A673 (cell line): ENCODE measurements around the gene ARHGEF7. TPM values are rescaled to one million over a fixed set of nuclear protein-coding genes. Genes with fewer than 3 reads are reported as not detected.
A peak's percentile ranks its signal among the peaks of the same experiment; 100 is the strongest.
"Not testable (repeated sequence)": the region's sequence is repeated elsewhere in the genome, so short reads cannot be mapped to it uniquely, and the experiment has no call there.

Source experiments
- BruUV-seq: library from RNA; stranded (reverse); fragments of 400-500 nt; replicated peaks from 2 replicates; lab custom pipeline; 2021; lab: Mats Ljungman, UMichigan
- CTCF ChIA-PET: fragments of 300-600 bp; sonication (Branson Sonifier 250); formaldehyde crosslinking; loops from one replicate; lab custom pipeline; 2022; ENCODE audit warnings: antibody characterized with exemption; lab: Charles Lee
- POLR2A ChIA-PET: fragments of 300-600 bp; sonication (Branson Sonifier 250); formaldehyde crosslinking; loops from one replicate; lab custom pipeline; 2022; ENCODE audit warnings: antibody characterized with exemption; ENCODE audit not compliant: low non-redundant PET; lab: Charles Lee
- DNase-seq: peaks from one replicate; pipeline ENCODE4 v3.0.0-alpha.2; 2015; ENCODE audit warnings: low spot score
- H3K27ac ChIP-seq: fragments of 200-600 bp; sonication (generic); 2 replicates; pipeline ENCODE4 v1.5.1; 2016; ENCODE audit warnings: mixed run types, low read depth, mild to moderate bottlenecking, mixed read lengths, antibody characterized with exemption, low read length; ENCODE audit not compliant: poor library complexity, severe bottlenecking
- H3K27me3 ChIP-seq: fragments of 200-600 bp; sonication (generic); replicated peaks from 2 replicates; pipeline ENCODE4 v1.6.1; 2017; ENCODE audit warnings: mixed run types, low read depth, mild to moderate bottlenecking, mixed read lengths, antibody characterized with exemption, low read length; ENCODE audit not compliant: insufficient read depth, poor library complexity
- H3K36me3 ChIP-seq: fragments of 200-600 bp; sonication (generic); 2 replicates; pipeline ENCODE4 v1.6.1; 2016; ENCODE audit warnings: mixed run types, mild to moderate bottlenecking, mixed read lengths, antibody characterized with exemption, low read length; ENCODE audit not compliant: insufficient read depth, poor library complexity, severe bottlenecking
- H3K4me1 ChIP-seq: fragments of 200-600 bp; sonication (generic); 2 replicates; pipeline ENCODE4 v1.6.1; 2017; ENCODE audit warnings: mixed run types, mild to moderate bottlenecking, mixed read lengths, antibody characterized with exemption, low read length; ENCODE audit not compliant: insufficient read depth, poor library complexity, severe bottlenecking
- H3K4me3 ChIP-seq: fragments of 200-600 bp; sonication (generic); 2 replicates; pipeline ENCODE4 v1.5.1; 2016; ENCODE audit warnings: low read depth, mixed run types, mild to moderate bottlenecking, mixed read lengths, low read length; ENCODE audit not compliant: poor library complexity, severe bottlenecking
- H3K9me3 ChIP-seq: fragments of 200-600 bp; sonication (generic); 2 replicates; pipeline ENCODE4 v1.6.1; 2016; ENCODE audit warnings: mixed run types, low read depth, mild to moderate bottlenecking, mixed read lengths, antibody characterized with exemption, low read length; ENCODE audit not compliant: poor library complexity, severe bottlenecking
- EZH2 ChIP-seq: fragments of 200-600 bp; sonication (generic); IDR thresholded peaks from 2 replicates; pipeline ENCODE4 v1.6.1; 2017; ENCODE audit warnings: borderline replicate concordance, low read depth, mild to moderate bottlenecking, mixed read lengths, antibody characterized with exemption, low read length; ENCODE audit not compliant: poor library complexity, severe bottlenecking
- intact Hi-C: fragments of 100-400 bp; cut with micrococcal nuclease; formaldehyde crosslinking; loops from one replicate; pipeline ENCODE4 v1.10.0; 2022; ENCODE audit not compliant: unreplicated experiment
- total RNA-seq: library from RNA; stranded (reverse); gene quantifications from 2 replicates; pipeline ENCODE4 v1.2.3, GENCODE V29; 2021
- TF ChIP-seq, protein P1 (sequence below): fragments of 300-800, 200-600 bp; sonication (generic); conservative IDR thresholded peaks from 2 replicates; pipeline ENCODE4 v1.5.1; 2017; ENCODE audit warnings: low read depth, mild to moderate bottlenecking, antibody characterized with exemption, low read length, moderate library complexity, mixed read lengths

Gene ARHGEF7
- total RNA-seq, 1 experiment from 2014 or later, result 39.9 TPM

DNA sequence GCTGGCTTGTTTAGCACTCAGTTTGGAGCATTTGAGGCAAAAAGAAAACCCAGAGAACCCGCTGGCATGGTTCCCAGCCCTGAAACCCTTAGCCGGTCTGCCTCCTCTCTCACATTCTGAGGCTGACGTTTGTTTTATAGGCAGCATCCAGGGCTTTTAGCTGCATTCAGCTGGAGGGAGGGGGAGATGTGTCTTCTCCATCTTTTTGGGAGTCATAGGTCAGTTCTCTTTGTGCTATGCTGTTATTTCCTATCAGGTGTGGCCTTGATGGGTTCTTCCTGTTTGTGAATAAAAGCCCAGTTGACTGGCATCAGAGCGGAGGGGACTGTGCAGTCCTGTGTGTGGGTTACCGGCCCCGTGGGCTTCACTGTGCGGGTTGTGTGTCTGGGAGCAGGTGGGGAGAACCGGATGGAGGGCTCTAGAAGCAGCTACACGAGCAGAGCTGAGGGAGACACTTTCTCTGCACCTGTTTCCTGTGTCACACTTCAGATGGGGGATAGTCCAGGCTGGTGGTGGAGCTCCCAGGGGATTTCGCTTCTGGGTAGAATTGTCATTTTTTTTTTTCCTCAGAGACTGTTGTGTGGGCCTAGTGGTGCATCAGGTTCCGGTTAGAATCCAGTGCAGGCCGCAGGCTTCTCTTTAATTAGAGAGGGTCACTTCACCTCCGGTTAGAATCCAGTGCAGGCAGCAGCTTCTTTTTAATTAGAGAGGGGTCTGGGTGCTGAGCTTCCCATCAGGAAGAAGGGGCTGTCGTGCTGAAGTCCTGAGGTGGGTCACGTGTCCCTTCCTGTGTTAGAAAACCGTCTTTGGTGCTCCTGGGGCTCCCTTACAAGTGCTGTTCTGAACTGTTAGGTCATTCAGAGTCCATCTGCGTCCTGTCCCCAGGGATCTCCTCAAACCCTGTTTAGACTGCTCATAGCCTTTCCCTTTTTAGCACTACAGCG, 69.6 kb downstream of the ARHGEF7 start:
- peak; percentile 33 for DNase-seq
- intact Hi-C loops, result no loop called here
- Histone ChIP-seq H3K27ac (no peak overlapping the region), H3K4me1 (peaks cover 40% of the 10 kb centered on the region), H3K9me3 (no peaks in the 10 kb centered on the region), H3K4me3 (no peak overlapping the region), H3K36me3 (no peaks in the 10 kb centered on the region), H3K27me3 (no peaks in the 10 kb centered on the region)
- CTCF ChIA-PET, result no interaction called here
- TF ChIP-seq, protein P1, sequence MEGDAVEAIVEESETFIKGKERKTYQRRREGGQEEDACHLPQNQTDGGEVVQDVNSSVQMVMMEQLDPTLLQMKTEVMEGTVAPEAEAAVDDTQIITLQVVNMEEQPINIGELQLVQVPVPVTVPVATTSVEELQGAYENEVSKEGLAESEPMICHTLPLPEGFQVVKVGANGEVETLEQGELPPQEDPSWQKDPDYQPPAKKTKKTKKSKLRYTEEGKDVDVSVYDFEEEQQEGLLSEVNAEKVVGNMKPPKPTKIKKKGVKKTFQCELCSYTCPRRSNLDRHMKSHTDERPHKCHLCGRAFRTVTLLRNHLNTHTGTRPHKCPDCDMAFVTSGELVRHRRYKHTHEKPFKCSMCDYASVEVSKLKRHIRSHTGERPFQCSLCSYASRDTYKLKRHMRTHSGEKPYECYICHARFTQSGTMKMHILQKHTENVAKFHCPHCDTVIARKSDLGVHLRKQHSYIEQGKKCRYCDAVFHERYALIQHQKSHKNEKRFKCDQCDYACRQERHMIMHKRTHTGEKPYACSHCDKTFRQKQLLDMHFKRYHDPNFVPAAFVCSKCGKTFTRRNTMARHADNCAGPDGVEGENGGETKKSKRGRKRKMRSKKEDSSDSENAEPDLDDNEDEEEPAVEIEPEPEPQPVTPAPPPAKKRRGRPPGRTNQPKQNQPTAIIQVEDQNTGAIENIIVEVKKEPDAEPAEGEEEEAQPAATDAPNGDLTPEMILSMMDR, result no peak
- no peak for TF ChIP-seq EZH2
- POLR2A ChIA-PET, result no interaction called here
- BruUV-seq, result no TSS peak

DNA sequence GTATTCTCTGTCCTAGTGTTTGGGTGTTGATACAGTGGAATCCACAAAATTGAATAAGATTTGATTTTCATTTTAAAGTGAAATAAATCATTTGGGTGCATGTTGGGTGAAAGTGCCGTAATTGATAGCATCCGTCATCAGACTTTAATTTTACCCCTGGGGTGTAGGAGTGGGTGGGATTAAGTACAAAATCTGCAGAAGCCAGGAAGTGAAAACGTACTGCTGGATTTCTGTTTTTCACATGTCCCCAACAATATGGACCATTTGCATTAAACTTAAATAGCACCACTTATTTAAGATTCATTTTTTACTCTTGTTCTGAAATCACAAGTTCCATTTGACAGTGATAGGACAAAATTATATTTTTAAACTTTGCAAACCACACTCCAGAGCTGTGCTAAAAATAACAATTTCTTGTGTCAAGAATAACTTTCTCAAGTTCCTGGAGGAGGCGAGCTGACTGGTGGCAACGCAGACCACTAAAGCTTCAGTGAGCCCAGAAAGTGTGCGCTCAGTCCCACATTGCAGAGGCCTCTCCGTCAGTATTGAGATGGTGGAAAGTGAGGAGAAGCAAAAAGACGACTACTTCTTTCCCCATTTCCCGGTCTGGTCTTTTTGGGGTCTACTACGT, 71.3 kb downstream of the ARHGEF7 start:
- H3K4me1 ChIP-seq, result peaks cover 40% of the 10 kb centered on the region
- DNase-seq, result peak; percentile 27
- TF ChIP-seq EZH2, result no peak
- TF ChIP-seq, protein P1, result no peak
- no peaks in the 10 kb centered on the region for H3K27me3 ChIP-seq
- CTCF ChIA-PET, result no interaction called here
- no peaks in the 10 kb centered on the region for H3K36me3 ChIP-seq
- no peak overlapping the region for H3K4me3 ChIP-seq
- POLR2A ChIA-PET, result no interaction called here
- no TSS peak for BruUV-seq
- no peak overlapping the region for H3K27ac ChIP-seq
- intact Hi-C loops, result no loop called here
- no peaks in the 10 kb centered on the region for H3K9me3 ChIP-seq

DNA sequence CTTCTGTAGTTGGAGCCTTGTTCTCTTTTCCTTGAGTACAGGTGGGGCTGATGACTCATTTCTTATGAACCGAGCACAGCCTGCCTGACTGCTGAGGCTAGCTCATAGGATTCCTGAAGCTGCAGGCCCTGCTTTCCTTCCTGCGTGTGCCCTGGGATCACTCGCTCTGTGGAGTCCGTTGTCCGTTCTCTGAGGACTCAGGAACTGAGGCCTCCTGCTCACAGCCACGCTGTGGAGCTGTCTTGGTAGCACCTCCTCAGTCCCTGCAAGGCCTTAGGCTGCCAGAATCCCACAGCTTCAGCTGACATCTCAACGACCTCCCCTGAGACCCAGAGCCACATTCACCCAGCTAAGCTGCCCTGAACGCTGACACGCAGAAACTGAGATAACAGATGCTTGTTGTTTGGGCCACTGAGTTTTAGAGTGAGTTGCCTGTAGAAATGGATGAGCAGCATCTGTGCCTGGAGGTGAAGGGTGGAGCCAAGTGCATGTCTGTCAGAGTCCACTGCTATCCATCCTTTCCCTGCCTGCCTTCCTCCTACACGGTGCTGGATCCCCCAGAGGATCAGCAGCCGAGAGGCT, 72.9 kb downstream of the ARHGEF7 start:
- H3K27me3 ChIP-seq, result no peaks in the 10 kb centered on the region
- H3K36me3 ChIP-seq, result no peaks in the 10 kb centered on the region
- intact Hi-C loops, result no loop called here
- no peak for TF ChIP-seq EZH2
- TF ChIP-seq, protein P1, result no peak
- no peak overlapping the region for H3K4me3 ChIP-seq
- H3K9me3 ChIP-seq, result no peaks in the 10 kb centered on the region
- CTCF ChIA-PET, result no interaction called here
- no peak overlapping the region for H3K27ac ChIP-seq
- no TSS peak for BruUV-seq
- peaks cover 40% of the 10 kb centered on the region for H3K4me1 ChIP-seq
- POLR2A ChIA-PET, result no interaction called here
- no peak for DNase-seq

DNA sequence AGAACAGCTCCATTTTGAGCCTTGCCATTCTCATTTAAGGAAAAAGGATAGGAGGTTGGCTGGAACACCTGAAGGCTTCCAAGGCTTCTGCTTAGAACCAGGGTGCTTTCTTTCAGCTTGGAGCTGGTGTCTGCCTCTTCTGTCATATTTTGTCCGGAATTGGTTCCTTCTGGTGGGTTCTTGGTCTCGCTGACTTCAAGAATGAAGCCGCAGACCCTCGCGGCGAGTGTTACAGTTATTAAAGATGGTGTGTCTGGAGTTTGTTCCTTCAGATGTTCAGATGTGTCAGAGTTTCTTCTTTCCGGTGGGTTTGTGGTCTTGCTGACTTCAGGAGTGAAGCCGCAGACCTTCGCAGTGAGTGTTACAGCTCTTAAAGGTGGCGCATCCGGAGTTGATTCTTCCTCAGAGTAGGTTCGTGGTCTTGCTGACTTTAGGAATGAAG, 74.0 kb downstream of the ARHGEF7 start:
- H3K36me3 ChIP-seq, POLR2A ChIA-PET, intact Hi-C loops, BruUV-seq, H3K27me3 ChIP-seq, H3K9me3 ChIP-seq, DNase-seq, H3K4me3 ChIP-seq, CTCF ChIA-PET, H3K27ac ChIP-seq: not testable (repeated sequence)
- peaks cover 38% of the 10 kb centered on the region for H3K4me1 ChIP-seq

DNA sequence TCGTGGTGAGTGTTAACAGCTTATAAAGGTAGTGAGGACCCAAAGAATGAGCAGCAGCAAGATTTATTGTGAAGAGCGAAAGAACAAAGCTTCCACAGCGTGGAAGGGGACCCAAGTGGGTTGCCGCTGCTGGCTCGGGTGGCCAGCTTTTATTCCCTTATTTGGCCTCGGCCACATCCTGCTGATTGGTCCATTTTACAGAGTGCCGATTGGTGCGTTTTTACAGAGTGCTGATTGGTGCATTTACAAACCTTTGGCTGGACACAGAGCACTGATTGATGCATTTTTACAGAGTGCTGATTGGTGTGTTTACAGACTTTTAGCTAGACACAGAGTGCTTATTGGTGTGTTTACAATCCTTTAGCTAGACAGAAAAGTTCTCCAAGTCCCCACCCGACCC, 74.4 kb downstream of the ARHGEF7 start:
- intact Hi-C loops, H3K9me3 ChIP-seq, H3K36me3 ChIP-seq, CTCF ChIA-PET, POLR2A ChIA-PET, H3K27ac ChIP-seq, BruUV-seq, H3K4me3 ChIP-seq, DNase-seq, H3K27me3 ChIP-seq: not testable (repeated sequence)
- H3K4me1 ChIP-seq, result peaks cover 33% of the 10 kb centered on the region
